Rectal smooth muscle tissue (tissue), 1 donor: ENCODE measurements around the gene BAIAP2L1.

Source experiments
- H3K27ac ChIP-seq: one replicate; pipeline ENCODE4 v1.7.0; 2013; ENCODE audit warnings: low read depth, low read length, inconsistent platforms
- H3K27me3 ChIP-seq: one replicate; pipeline ENCODE4 v1.7.0; 2013; ENCODE audit warnings: low read length; ENCODE audit not compliant: control insufficient read depth, insufficient read depth
- H3K36me3 ChIP-seq: one replicate; pipeline ENCODE4 v1.7.0; 2013; ENCODE audit warnings: low read length; ENCODE audit not compliant: control insufficient read depth, insufficient read depth
- H3K4me1 ChIP-seq: one replicate; pipeline ENCODE4 v1.7.0; 2013; ENCODE audit warnings: low read length; ENCODE audit not compliant: control insufficient read depth, insufficient read depth
- H3K4me3 ChIP-seq: one replicate; pipeline ENCODE4 v1.7.0; 2013; ENCODE audit warnings: low read length
- H3K9ac ChIP-seq: one replicate; pipeline ENCODE4 v1.7.0; 2013; ENCODE audit warnings: low read length

BAIAP2L1 gene

DNA sequence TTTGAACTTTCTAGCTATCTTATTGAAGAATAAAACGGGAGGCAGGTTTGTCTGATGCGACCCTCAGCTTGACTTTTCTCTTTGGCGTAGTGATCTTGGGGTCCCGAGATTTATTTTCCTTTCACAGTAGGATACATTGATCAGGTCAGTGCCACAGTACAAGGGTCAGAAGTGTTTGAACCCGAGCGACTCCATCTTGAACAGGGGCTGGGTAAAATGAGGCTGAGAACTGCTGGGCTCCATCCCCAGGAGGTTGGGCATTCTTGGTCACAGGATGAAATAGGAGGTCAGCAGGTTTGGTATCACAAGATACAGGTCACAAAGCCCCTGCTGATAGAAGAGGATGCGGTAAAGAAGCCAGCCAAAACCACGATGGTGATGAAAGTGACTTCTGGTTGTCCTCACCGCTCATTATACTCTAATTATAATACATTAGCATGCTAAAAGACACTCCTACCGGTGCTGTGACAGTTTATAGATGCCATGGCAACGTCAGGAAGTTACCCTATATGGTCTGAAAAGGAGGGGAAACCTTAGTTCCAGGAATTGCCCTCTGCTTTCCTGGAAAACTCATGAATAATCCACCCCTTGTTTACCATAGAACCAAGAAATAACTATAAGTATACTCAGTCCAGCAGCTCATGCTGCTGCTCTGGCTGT, 145.8 kb downstream of the BAIAP2L1 start:
- Histone ChIP-seq H3K9ac (no peak overlapping the region), H3K27ac (no peak overlapping the region), H3K27me3 (no peaks in the 10 kb centered on the region), H3K36me3 (peaks cover 10% of the 10 kb centered on the region), H3K4me3 (no peak overlapping the region), H3K4me1 (peaks cover 5% of the 10 kb centered on the region)

DNA sequence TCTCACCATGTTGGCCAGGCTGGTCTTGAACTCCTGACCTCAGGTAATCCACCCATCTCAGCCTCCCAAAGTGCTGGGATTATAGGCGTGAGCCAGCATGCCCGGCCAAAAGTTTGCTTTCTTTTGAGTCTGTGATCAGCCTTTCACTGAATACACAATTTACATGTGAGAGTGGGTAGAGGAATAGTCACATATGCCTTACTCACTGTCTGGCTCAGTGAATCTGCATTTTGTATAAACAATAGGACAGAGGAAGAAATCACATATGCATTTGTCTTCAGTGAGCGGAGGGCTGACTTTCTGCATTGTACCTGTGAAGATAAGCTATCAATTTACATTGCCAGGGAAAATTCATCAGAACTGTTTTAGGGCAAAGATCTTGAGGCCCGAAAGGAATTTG, 146.4 kb downstream of the BAIAP2L1 start:
- H3K27ac ChIP-seq, result no peak overlapping the region
- H3K4me1 ChIP-seq, result peaks cover 5% of the 10 kb centered on the region
- H3K4me3 ChIP-seq, result no peak overlapping the region
- no peaks in the 10 kb centered on the region for H3K27me3 ChIP-seq
- peaks cover 10% of the 10 kb centered on the region for H3K36me3 ChIP-seq
- no peak overlapping the region for H3K9ac ChIP-seq

DNA sequence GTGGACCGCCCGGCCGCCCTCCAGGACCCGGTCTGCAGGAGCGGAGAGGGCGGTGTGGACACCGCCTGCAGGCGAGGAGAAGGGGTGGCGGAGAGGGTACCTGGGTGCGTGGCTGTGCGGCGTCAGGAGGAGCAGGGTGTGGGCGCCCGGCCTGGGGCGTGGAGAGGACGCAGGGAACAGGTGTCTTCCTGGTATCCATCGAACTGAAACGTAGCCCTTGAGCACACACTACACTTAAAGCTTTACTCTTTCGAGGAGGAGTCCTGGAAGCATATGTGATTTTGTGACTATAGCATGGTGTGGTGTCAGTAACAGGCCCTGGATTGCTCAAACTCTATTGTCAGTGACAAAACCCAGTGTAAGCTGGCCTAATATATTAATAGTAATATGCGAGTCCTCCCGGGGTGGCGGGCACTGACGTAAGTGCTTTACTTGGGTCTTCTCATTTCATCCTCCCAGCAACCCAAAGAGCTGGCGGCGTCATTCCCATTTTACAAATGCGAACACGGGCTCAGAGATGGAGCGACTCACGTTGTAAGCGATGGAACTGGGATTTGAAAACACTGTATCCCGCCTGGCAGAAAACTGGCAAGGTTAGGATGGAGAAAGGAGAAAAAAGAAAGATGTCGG, 148.3 kb downstream of the BAIAP2L1 start:
- H3K4me1 ChIP-seq, result peaks cover 5% of the 10 kb centered on the region
- peaks cover 10% of the 10 kb centered on the region for H3K36me3 ChIP-seq
- H3K27ac ChIP-seq, result peak overlapping the region; percentile 53
- peak overlapping the region; percentile 94 for H3K4me3 ChIP-seq
- H3K27me3 ChIP-seq, result no peaks in the 10 kb centered on the region
- H3K9ac ChIP-seq, result peak overlapping the region; percentile 29

DNA sequence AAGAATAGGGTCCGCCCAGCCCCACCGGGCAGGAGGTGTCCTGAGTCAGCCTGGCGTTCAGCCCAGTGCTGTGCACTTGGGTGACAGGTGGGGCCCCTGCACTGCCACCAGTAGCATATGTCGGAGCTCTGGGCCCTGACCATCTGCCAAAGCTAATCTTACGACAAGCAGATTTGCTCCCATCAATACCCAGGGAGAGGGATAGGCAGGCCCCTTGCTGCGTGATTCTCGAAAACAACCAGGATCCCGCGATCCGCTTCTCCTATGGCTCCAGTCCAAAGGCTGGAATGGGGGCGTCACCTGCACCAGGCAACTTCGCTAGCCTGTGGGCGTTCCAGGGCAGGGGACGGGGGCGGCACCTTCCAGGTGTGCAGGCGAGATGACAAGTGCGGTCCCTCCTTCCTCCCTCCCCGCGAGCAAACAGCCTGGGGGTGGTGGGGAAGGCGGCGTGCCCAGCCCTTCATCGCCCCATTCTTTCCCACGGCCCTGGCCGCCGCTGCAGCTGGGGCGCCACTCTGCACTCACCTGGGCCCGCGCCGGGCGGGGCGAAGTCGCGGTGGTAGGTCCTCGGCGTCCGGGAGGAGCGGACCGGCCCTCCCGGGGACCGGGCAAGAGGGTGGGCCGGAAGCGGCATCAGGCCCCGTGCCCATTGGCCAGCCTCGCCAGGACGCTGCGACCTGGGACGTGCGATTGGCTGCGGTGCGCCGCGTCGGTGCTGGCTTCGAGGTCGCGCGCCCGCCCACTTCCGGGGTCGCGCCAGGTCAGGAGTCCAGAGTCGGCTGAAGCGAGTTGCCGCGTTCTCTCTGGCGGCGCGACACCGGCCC, 149.1 kb downstream of the BAIAP2L1 start, which contains the start of gene TECPR1:
TSS of gene TECPR1 (minus strand) at position 632 of the 824 bp plus-strand sequence. CDS start 6,086 bp downstream, outside the sequence.
- peak within 1 kb of the TSS; percentile 33 for H3K9ac ChIP-seq
- peaks cover 5% of the 10 kb centered on the region for H3K4me1 ChIP-seq
- H3K36me3 ChIP-seq, result peaks cover 6% of the 10 kb centered on the region
- H3K27me3 ChIP-seq, result no peaks in the 10 kb centered on the region
- H3K4me3 ChIP-seq, result peak within 1 kb of the TSS; percentile 94
- H3K27ac ChIP-seq, result peak within 1 kb of the TSS; percentile 72

DNA sequence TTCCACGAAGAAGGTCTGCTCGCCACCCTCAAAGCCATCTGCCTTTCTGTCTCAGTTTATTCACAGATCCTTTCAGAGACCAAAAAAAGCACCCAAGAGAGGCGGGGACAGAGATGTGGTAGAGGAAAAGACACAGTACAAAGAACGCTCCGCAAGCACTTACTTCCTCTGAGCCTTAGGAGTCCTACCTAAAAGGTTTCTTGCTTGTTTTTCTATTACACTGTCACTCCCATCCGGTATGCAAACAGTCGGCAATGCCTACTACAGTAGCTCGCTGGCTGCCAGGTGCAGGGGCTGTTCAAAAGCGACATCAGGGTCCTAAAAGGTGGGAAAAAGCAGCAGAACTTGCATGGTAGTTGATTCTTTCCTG, 149.7 kb downstream of the BAIAP2L1 start:
- Histone ChIP-seq H3K36me3 (peaks cover 4% of the 10 kb centered on the region), H3K4me1 (peaks cover 5% of the 10 kb centered on the region), H3K27ac (no peak overlapping the region), H3K27me3 (no peaks in the 10 kb centered on the region), H3K4me3 (peak overlapping the region; percentile 94), H3K9ac (peak overlapping the region; percentile 33)

DNA sequence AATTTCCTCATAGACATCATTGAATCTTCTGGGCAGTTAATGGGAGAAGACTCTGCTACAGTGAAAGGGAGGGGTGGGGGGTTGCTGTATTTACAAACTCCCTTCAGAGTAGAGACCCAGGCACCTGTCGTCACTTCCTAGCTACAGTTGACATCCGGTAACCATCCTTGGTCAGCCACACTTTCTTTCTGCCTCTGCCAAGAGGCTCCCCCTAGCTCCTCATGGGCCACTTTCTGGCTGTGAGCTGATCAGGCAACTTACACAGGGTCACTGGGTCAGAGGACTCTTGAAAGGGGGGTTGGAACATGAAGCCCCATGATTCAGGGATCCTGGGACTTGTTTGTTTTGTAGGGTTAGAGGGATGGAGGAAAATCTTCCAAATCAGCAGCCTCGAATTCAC, 150.1 kb downstream of the BAIAP2L1 start:
- Histone ChIP-seq H3K4me1 (peaks cover 5% of the 10 kb centered on the region), H3K9ac (no peak overlapping the region), H3K36me3 (peaks cover 4% of the 10 kb centered on the region), H3K27ac (no peak overlapping the region), H3K4me3 (peak overlapping the region; percentile 94), H3K27me3 (no peaks in the 10 kb centered on the region)

DNA sequence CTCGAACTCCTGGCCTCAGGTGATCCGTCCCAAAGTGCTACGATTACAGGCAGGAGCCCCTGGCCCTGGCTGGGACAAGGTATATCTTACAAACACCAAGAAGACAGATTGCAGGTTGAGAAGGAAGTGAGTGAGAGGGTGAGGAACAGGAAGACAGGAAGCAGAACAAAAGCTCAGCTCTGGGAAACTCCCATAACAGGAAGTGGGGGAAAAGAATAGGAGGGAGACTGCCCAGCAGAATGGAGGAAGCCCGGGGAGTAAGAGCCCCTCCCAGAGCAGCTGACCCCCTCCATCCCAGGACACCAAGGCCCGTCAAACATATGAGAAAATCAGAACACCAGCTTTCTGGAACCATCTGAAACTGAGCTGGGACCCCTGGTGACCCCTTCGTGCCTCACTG, 151.8 kb downstream of the BAIAP2L1 start:
- peaks cover 7% of the 10 kb centered on the region for H3K36me3 ChIP-seq
- peaks cover 5% of the 10 kb centered on the region for H3K4me1 ChIP-seq
- no peak overlapping the region for H3K27ac ChIP-seq
- H3K9ac ChIP-seq, result no peak overlapping the region
- no peaks in the 10 kb centered on the region for H3K27me3 ChIP-seq
- no peak overlapping the region for H3K4me3 ChIP-seq

DNA sequence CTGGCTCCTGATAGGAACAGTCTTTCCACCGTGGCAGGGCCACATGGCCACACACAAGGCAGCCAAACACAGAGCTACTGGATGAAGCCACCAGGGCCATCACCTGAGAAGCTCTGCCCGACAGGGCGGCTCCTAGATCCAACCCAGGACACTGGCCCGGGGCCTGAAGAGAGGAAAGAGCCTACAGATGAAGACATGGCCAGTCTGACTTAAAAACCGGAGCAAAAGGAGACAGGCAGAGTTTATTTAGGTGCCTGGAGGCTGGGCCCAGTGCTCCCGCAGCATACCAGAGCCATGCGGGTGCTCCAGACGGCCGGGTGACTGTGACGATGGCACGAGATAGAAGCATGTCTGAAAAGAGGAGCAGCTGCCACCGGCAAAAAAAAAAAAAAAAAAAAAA, 152.7 kb downstream of the BAIAP2L1 start:
- H3K4me3 ChIP-seq, result no peak overlapping the region
- H3K27ac ChIP-seq, result no peak overlapping the region
- H3K9ac ChIP-seq, result no peak overlapping the region
- H3K36me3 ChIP-seq, result peaks cover 8% of the 10 kb centered on the region
- H3K4me1 ChIP-seq, result peaks cover 5% of the 10 kb centered on the region
- H3K27me3 ChIP-seq, result no peaks in the 10 kb centered on the region

DNA sequence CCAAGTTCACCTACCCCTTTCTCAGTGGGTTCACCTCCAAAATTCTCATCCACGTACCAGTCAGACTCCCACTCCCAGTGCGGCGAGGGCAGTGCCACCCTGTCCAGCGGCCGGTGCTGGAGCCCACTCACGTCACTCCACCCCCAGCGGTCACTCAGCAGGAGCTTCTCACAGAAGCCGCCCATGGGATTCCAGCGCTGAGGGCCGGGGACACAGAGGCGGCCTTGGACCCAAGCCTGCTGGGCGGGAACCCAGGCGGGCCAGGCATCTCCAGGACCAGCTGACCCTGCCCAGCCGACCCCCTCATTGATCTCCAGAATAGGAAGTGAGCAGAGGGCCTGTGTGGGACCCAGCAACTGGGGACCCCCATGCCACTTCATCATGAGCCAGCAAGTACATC, 156.0 kb downstream of the BAIAP2L1 start:
- Histone ChIP-seq H3K27ac (no peak overlapping the region), H3K27me3 (no peaks in the 10 kb centered on the region)

DNA sequence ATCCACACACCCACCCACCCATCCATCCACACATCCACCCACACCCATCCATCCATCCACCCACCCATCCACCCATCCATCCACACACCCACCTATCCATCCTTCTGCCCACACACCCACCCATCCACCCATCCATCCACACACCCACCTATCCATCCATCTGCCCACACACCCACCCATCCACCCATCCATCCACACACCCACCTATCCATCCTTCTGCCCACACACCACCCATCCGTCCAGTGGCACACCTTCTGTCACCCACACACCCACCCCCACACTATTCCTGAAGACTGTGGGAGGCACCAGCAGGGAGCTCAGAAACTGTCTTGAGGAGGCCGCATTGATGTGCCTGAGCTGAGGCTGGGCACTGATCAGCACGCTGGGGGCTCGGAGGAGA, 158.0 kb downstream of the BAIAP2L1 start:
- no peaks in the 10 kb centered on the region for H3K4me1 ChIP-seq
- H3K9ac ChIP-seq, result no peak overlapping the region
- no peaks in the 10 kb centered on the region for H3K27me3 ChIP-seq
- peaks cover 16% of the 10 kb centered on the region for H3K36me3 ChIP-seq
- no peak overlapping the region for H3K27ac ChIP-seq
- H3K4me3 ChIP-seq, result no peak overlapping the region

More for the DNA sequence above, 156.0 kb downstream of the BAIAP2L1 start:
- no peak overlapping the region for H3K4me3 ChIP-seq
- H3K36me3 ChIP-seq, result peaks cover 10% of the 10 kb centered on the region
- H3K4me1 ChIP-seq, result no peaks in the 10 kb centered on the region
- H3K9ac ChIP-seq, result no peak overlapping the region

DNA sequence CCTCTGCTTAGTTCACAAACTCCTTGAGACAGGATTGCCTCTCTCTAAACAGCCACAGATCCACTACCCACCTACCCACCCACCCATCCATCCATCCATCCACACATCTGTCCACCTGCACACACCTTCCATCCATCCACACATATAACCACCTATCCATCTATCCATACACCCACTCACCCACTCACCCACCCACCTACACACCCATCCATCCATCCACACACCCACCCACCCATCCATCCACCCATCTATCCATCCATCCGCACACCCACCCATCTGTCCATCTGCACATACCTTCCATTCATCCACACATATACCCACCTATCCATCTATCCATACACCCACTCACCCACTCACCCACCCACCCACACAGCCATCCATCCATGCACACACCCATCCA, 158.5 kb downstream of the BAIAP2L1 start:
- Histone ChIP-seq H3K27me3 (no peaks in the 10 kb centered on the region), H3K4me1 (no peaks in the 10 kb centered on the region), H3K27ac (no peak overlapping the region), H3K4me3 (no peak overlapping the region), H3K9ac (no peak overlapping the region), H3K36me3 (peaks cover 16% of the 10 kb centered on the region)

DNA sequence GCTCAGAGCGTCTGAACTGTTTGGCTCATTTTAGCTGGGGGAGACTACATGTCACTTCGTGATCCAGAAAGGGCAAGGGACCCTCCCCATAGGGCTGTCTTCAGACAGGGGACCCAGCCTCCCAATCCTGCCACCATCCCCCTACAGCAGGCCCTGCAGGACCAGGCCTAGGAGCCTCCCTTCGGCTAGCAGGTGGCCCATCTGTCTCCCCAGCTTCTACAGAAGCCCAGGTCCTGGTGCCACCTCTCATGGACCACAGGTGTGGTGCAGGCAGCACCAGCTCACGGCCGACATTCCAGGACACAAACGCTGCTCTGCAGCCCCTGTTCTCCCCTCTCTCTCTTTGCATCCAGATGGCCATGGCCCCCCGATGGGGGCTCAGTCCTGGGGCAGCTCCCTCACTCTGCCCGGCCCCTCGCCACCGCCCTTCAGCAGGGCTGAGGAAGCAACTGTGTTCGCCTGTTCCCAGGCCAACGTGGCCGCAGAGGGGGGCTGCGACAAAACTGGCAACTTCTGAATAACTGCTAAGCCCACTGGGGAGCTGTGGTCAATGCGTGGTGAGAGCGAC, 159.1 kb downstream of the BAIAP2L1 start:
- Histone ChIP-seq H3K27ac (no peak overlapping the region), H3K4me3 (no peak overlapping the region), H3K4me1 (no peaks in the 10 kb centered on the region), H3K27me3 (no peaks in the 10 kb centered on the region), H3K9ac (no peak overlapping the region), H3K36me3 (peaks cover 16% of the 10 kb centered on the region)
